Stimulated activated memory B cell treated with anti-CD40 and anti-IgM and Interleukin-4, amounts not matched to agents 10 μg/mL and 1 μg/mL and 100 μg/mL, for 72 hours (primary cell): Measurements from ENCODE around the gene SLC4A9.
A peak's percentile ranks its signal among the peaks of the same experiment; 100 is the strongest.

Experiments
- ATAC-seq: fragments of 150-1000 bp; cut with Tn5 transposase; 2 replicates; pipeline ENCODE4 v1.10.0; 2021
- H3K27ac Mint-ChIP-seq: one replicate; pipeline ENCODE4 v1.8.0; 2022; ENCODE audit warnings: mild to moderate bottlenecking, mixed read lengths
- H3K27me3 Mint-ChIP-seq: one replicate; pipeline ENCODE4 v1.8.0; 2022; ENCODE audit warnings: mixed read lengths
- H3K36me3 Mint-ChIP-seq: one replicate; pipeline ENCODE4 v1.8.0; 2022; ENCODE audit warnings: mixed read lengths
- H3K4me1 Mint-ChIP-seq: one replicate; pipeline ENCODE4 v1.8.0; 2022; ENCODE audit warnings: mixed read lengths
- H3K4me3 Mint-ChIP-seq: one replicate; pipeline ENCODE4 v1.8.0; 2022; ENCODE audit warnings: mild to moderate bottlenecking, moderate library complexity, mixed read lengths
- H3K9me3 Mint-ChIP-seq: one replicate; pipeline ENCODE4 v1.8.0; 2022; ENCODE audit warnings: mixed read lengths

Gene SLC4A9, protein sequence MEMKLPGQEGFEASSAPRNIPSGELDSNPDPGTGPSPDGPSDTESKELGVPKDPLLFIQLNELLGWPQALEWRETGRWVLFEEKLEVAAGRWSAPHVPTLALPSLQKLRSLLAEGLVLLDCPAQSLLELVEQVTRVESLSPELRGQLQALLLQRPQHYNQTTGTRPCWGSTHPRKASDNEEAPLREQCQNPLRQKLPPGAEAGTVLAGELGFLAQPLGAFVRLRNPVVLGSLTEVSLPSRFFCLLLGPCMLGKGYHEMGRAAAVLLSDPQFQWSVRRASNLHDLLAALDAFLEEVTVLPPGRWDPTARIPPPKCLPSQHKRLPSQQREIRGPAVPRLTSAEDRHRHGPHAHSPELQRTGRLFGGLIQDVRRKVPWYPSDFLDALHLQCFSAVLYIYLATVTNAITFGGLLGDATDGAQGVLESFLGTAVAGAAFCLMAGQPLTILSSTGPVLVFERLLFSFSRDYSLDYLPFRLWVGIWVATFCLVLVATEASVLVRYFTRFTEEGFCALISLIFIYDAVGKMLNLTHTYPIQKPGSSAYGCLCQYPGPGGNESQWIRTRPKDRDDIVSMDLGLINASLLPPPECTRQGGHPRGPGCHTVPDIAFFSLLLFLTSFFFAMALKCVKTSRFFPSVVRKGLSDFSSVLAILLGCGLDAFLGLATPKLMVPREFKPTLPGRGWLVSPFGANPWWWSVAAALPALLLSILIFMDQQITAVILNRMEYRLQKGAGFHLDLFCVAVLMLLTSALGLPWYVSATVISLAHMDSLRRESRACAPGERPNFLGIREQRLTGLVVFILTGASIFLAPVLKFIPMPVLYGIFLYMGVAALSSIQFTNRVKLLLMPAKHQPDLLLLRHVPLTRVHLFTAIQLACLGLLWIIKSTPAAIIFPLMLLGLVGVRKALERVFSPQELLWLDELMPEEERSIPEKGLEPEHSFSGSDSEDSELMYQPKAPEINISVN

GRCh38 chr5:140360101-140360500 is at the start of gene SLC4A9:
SLC4A9 (plus strand) TSS chr5:140360194; CDS start chr5:140360237, 43 bp downstream.
- Mint-ChIP-seq H3K27me3 (peaks cover 8% of the 10 kb centered on the region), H3K4me3 (no peak within 1 kb of the TSS), H3K4me1 (peaks cover 19% of the 10 kb centered on the region), H3K27ac (no peak within 1 kb of the TSS), H3K9me3 (no peaks in the 10 kb centered on the region), H3K36me3 (no peaks in the 10 kb centered on the region)
- ATAC-seq = no peak

DNA sequence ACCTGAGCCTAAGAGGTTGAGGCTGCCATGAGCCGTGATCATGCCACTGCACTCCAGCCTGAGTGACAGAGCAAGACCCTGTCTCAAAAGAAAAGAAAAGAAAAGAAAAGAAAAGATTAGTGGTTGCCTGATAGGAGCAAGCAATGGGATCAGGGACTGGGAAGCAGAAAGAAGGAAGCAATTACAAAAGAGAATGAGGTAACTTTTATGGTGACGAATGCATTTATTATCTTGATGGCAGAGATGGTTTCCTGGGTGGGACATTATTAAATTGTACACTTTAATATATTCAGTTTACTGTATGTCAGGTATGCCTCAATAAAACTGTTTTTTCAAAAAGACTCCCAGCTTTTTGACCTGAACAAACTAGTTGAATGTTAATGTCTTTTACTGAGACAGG is 49.6 kb upstream of the SLC4A9 start:
- no peak for ATAC-seq
- Mint-ChIP-seq H3K27ac (no peak overlapping the region), H3K4me1 (no peaks in the 10 kb centered on the region), H3K27me3 (no peaks in the 10 kb centered on the region), H3K4me3 (no peak overlapping the region), H3K9me3 (no peaks in the 10 kb centered on the region), H3K36me3 (no peaks in the 10 kb centered on the region)

GRCh38 chr5:140311011-140311467 is 49.0 kb upstream of the SLC4A9 start:
- Mint-ChIP-seq H3K27me3 (no peaks in the 10 kb centered on the region), H3K36me3 (no peaks in the 10 kb centered on the region), H3K4me1 (no peaks in the 10 kb centered on the region)

GRCh38 chr5:140312067-140312790 is 47.8 kb upstream of the SLC4A9 start:
- Mint-ChIP-seq H3K4me1 (no peaks in the 10 kb centered on the region), H3K36me3 (no peaks in the 10 kb centered on the region), H3K9me3 (no peaks in the 10 kb centered on the region), H3K4me3 (no peak overlapping the region), H3K27ac (no peak overlapping the region), H3K27me3 (no peaks in the 10 kb centered on the region)
- ATAC-seq = no peak

More at GRCh38 chr5:140311011-140311467, 49.0 kb upstream of the SLC4A9 start:
- Mint-ChIP-seq H3K9me3 (no peaks in the 10 kb centered on the region), H3K27ac (no peak overlapping the region), H3K4me3 (no peak overlapping the region)
- ATAC-seq = no peak

- no peaks in the 10 kb centered on the region for H3K27me3 Mint-ChIP-seq
These were observed 47.2 kb upstream of the SLC4A9 start for GRCh38 chr5:140312791-140313189.

GRCh38 chr5:140317859-140318258 is 42.1 kb upstream of the SLC4A9 start:
- no peaks in the 10 kb centered on the region for H3K9me3 Mint-ChIP-seq
- no peak overlapping the region for H3K4me3 Mint-ChIP-seq
- no peak for ATAC-seq
- H3K4me1 Mint-ChIP-seq = peaks cover 8% of the 10 kb centered on the region
- H3K27ac Mint-ChIP-seq = no peak overlapping the region
- H3K27me3 Mint-ChIP-seq = no peaks in the 10 kb centered on the region
- H3K36me3 Mint-ChIP-seq = no peaks in the 10 kb centered on the region

More at GRCh38 chr5:140312791-140313189, 47.2 kb upstream of the SLC4A9 start:
- no peaks in the 10 kb centered on the region for H3K4me1 Mint-ChIP-seq
- no peak overlapping the region for H3K27ac Mint-ChIP-seq
- H3K36me3 Mint-ChIP-seq = no peaks in the 10 kb centered on the region
- H3K4me3 Mint-ChIP-seq = no peak overlapping the region
- no peak for ATAC-seq
- H3K9me3 Mint-ChIP-seq = no peaks in the 10 kb centered on the region

GRCh38 chr5:140318792-140319191 is 41.2 kb upstream of the SLC4A9 start:
- H3K36me3 Mint-ChIP-seq = no peaks in the 10 kb centered on the region
- no peak overlapping the region for H3K27ac Mint-ChIP-seq
- H3K4me3 Mint-ChIP-seq = no peak overlapping the region
- ATAC-seq = no peak
- H3K9me3 Mint-ChIP-seq = no peaks in the 10 kb centered on the region
- H3K27me3 Mint-ChIP-seq = no peaks in the 10 kb centered on the region
- H3K4me1 Mint-ChIP-seq = peaks cover 8% of the 10 kb centered on the region

DNA sequence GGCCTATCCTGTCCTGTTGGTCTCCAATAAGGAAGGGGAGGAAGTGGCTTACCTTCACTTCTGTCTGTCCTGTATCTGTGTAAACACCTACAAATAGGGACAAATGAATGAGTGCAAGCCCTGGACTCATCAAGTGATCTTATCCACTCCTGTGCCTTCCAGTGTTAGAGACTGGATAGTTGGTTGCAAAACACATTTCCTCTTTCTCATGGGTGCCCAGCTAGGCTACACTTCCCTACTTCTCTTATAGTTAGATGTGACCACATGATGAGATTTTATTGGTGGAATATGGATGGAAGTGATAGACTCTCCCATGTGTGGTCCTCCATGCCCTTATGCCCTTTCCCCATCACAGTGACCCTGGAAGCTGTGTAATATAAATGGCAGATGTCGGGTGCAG is 40.2 kb upstream of the SLC4A9 start:
- no peak overlapping the region for H3K4me3 Mint-ChIP-seq
- no peaks in the 10 kb centered on the region for H3K36me3 Mint-ChIP-seq
- H3K27me3 Mint-ChIP-seq = no peaks in the 10 kb centered on the region
- H3K4me1 Mint-ChIP-seq = peaks cover 8% of the 10 kb centered on the region
- no peak for ATAC-seq
- no peaks in the 10 kb centered on the region for H3K9me3 Mint-ChIP-seq
- no peak overlapping the region for H3K27ac Mint-ChIP-seq

- H3K9me3 Mint-ChIP-seq = no peaks in the 10 kb centered on the region
- H3K4me3 Mint-ChIP-seq = no peak overlapping the region
- H3K27ac Mint-ChIP-seq = no peak overlapping the region
- peaks cover 8% of the 10 kb centered on the region for H3K4me1 Mint-ChIP-seq
- H3K27me3 Mint-ChIP-seq = no peaks in the 10 kb centered on the region
- no peaks in the 10 kb centered on the region for H3K36me3 Mint-ChIP-seq
- ATAC-seq = peak; percentile 18
These were observed 38.2 kb upstream of the SLC4A9 start for GRCh38 chr5:140321796-140322195.

GRCh38 chr5:140322751-140323731 is 37.0 kb upstream of the SLC4A9 start:
- Mint-ChIP-seq H3K27ac (no peak overlapping the region), H3K9me3 (no peaks in the 10 kb centered on the region), H3K4me1 (peaks cover 8% of the 10 kb centered on the region), H3K4me3 (no peak overlapping the region), H3K36me3 (no peaks in the 10 kb centered on the region), H3K27me3 (no peaks in the 10 kb centered on the region)
- peak; percentile 24 for ATAC-seq

GRCh38 chr5:140324041-140324600 is 35.9 kb upstream of the SLC4A9 start:
- ATAC-seq = no peak
- no peaks in the 10 kb centered on the region for H3K9me3 Mint-ChIP-seq
- no peaks in the 10 kb centered on the region for H3K36me3 Mint-ChIP-seq
- H3K27me3 Mint-ChIP-seq = no peaks in the 10 kb centered on the region
- peaks cover 8% of the 10 kb centered on the region for H3K4me1 Mint-ChIP-seq
- H3K4me3 Mint-ChIP-seq = no peak overlapping the region
- no peak overlapping the region for H3K27ac Mint-ChIP-seq

- Mint-ChIP-seq H3K4me1 (peaks cover 8% of the 10 kb centered on the region), H3K27me3 (no peaks in the 10 kb centered on the region), H3K4me3 (no peak overlapping the region), H3K36me3 (no peaks in the 10 kb centered on the region), H3K27ac (no peak overlapping the region), H3K9me3 (no peaks in the 10 kb centered on the region)
- no peak for ATAC-seq
These were observed 35.3 kb upstream of the SLC4A9 start for GRCh38 chr5:140324617-140325241.

DNA sequence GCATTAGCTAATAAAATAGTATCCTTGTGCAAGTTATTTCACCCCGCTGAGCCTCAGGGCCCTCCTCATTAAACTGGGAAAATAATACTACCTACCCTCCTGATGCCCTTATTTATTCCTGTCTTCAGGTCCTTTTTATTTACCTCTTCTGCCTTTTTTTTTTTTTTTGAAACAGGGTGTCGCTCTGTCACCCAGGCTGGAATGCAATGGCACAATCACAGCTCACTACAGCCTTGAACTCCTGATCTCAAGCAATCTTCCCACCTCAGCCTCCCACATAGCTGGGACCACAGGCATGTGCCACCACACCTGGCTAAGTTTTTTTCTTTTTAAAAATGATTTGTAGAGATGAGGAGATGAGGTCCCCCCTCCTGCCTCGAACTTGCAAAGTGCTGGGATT is 34.5 kb upstream of the SLC4A9 start:
- ATAC-seq = no peak
- H3K9me3 Mint-ChIP-seq = no peaks in the 10 kb centered on the region
- no peaks in the 10 kb centered on the region for H3K27me3 Mint-ChIP-seq
- H3K36me3 Mint-ChIP-seq = no peaks in the 10 kb centered on the region
- H3K4me3 Mint-ChIP-seq = no peak overlapping the region
- H3K4me1 Mint-ChIP-seq = peaks cover 8% of the 10 kb centered on the region
- H3K27ac Mint-ChIP-seq = no peak overlapping the region
